ENCODE results near the gene HBG2. TPM values are rescaled to one million over a fixed set of nuclear protein-coding genes. Genes with fewer than 3 reads are reported as not detected.

The HBG2 gene
- total RNA-seq, 2 donors from 2014 or later, result not detected

- DNase-seq (no peak), ATAC-seq (no peak)
- intact Hi-C loops (cut with DNase I), result no loop called here
Observed at GRCh38 chr11:5235364-5236095, 19.1 kb downstream of the HBG2 start.

- ATAC-seq, result no peak
- DNase-seq, result no peak
- intact Hi-C loops (cut with DNase I), result no loop called here
Observed at GRCh38 chr11:5234381-5234834, 20.2 kb downstream of the HBG2 start, which contains the start of gene HBD. Gene HBD, minus strand, starts transcription at chr11:5234483. Its CDS starts 50 bp downstream, at chr11:5234433.

- intact Hi-C loops (cut with DNase I), result no loop called here
- ATAC-seq, result no peak
- no peak for DNase-seq
Observed at GRCh38 chr11:5233307-5233706, 21.3 kb downstream of the HBG2 start.

GRCh38 chr11:5232821-5233220, 21.8 kb downstream of the HBG2 start:
- intact Hi-C loops (cut with DNase I), result no loop called here
- no peak for DNase-seq
- ATAC-seq, result no peak

- intact Hi-C loops (cut with DNase I), result no loop called here
- ATAC-seq, result no peak
- DNase-seq, result no peak
Observed at GRCh38 chr11:5232176-5232575, 22.4 kb downstream of the HBG2 start.

- DNase-seq, result no peak
- intact Hi-C loops (cut with DNase I), result no loop called here
- ATAC-seq, result no peak
Observed at GRCh38 chr11:5231111-5231510, 23.5 kb downstream of the HBG2 start.

- intact Hi-C loops (cut with DNase I), result no loop called here
- ATAC-seq (no peak), DNase-seq (no peak)
Observed at GRCh38 chr11:5230266-5230665, 24.3 kb downstream of the HBG2 start.

GRCh38 chr11:5229796-5230195, 24.8 kb downstream of the HBG2 start:
- no peak for DNase-seq
- intact Hi-C loops (cut with DNase I), result no loop called here
- ATAC-seq, result no peak

GRCh38 chr11:5229356-5229755, 25.2 kb downstream of the HBG2 start:
- ATAC-seq (no peak), DNase-seq (no peak)
- intact Hi-C loops (cut with DNase I), result no loop called here

- no peak for DNase-seq
- intact Hi-C loops (cut with DNase I), result no loop called here
Observed at GRCh38 chr11:5228124-5228523, 26.5 kb downstream of the HBG2 start.

GRCh38 chr11:5227681-5228080, 26.9 kb downstream of the HBG2 start:
- DNase-seq, result no peak
- intact Hi-C loops (cut with DNase I), result no loop called here
- no peak for ATAC-seq

More at GRCh38 chr11:5228124-5228523, 26.5 kb downstream of the HBG2 start:
- no peak for ATAC-seq

- DNase-seq (no peak), ATAC-seq (peak in 1 of 2 donors; percentile 22)
Observed at GRCh38 chr11:5226732-5227310, 27.8 kb downstream of the HBG2 start, which contains the start of gene HBB. Gene HBB, minus strand, starts transcription at chr11:5227071. Its CDS starts 50 bp downstream, at chr11:5227021.

GRCh38 chr11:5225480-5225871, 29.1 kb downstream of the HBG2 start:
- ATAC-seq, result no peak
- intact Hi-C loops (cut with DNase I), result no loop called here
- no peak for DNase-seq

More at GRCh38 chr11:5226732-5227310, 27.8 kb downstream of the HBG2 start, which contains the start of gene HBB:
- intact Hi-C loops (cut with DNase I), result no loop called here

- intact Hi-C loops (cut with DNase I), result no loop called here
- DNase-seq (no peak), ATAC-seq (no peak)
Observed at GRCh38 chr11:5224538-5225479, 29.8 kb downstream of the HBG2 start.

GRCh38 chr11:5223686-5224085, 30.9 kb downstream of the HBG2 start:
- no peak for ATAC-seq
- intact Hi-C loops (cut with DNase I), result no loop called here
- no peak for DNase-seq

GRCh38 chr11:5223146-5223545, 31.4 kb downstream of the HBG2 start:
- no peak for DNase-seq
- ATAC-seq, result no peak
- intact Hi-C loops (cut with DNase I), result no loop called here

GRCh38 chr11:5210376-5210885, 44.1 kb downstream of the HBG2 start:
- ATAC-seq, result no peak
- DNase-seq, result no peak
- intact Hi-C loops (cut with DNase I), result no loop called here

GRCh38 chr11:5204787-5205186, 49.8 kb downstream of the HBG2 start:
- no peak for DNase-seq
- intact Hi-C loops (cut with DNase I), result loop anchor here in 1 of 2 donors (2.0 kb wide), 1 partner anchor 176 kb away; no protein-coding TSS in a partner anchor
- ATAC-seq, result peak; percentile 55 to 58

- ATAC-seq, result no peak
- no peak for DNase-seq
- intact Hi-C loops (cut with DNase I), result no loop called here
Observed at GRCh38 chr11:5203366-5203765, 51.2 kb downstream of the HBG2 start.
